ENCODE data around the gene CTSF.
A peak's percentile ranks its signal among the peaks of the same experiment; 100 is the strongest.

The CTSF gene

GRCh38 chr11:66556086-66556485 is 12.3 kb downstream of the CTSF start:
- H3K27me3 ChIP-seq (ENCODE audit: control insufficient read depth, insufficient read depth, low read length) = no peaks in the 10 kb centered on the region
- H3K27ac ChIP-seq (ENCODE audit: low read depth, low read length) = no peak overlapping the region
- no peak overlapping the region for H3K9ac ChIP-seq (ENCODE audit: low read depth, low read length)
- H3K4me3 ChIP-seq (ENCODE audit: low read depth, low read length) = no peak overlapping the region
- peaks cover 24% of the 10 kb centered on the region for H3K36me3 ChIP-seq (ENCODE audit: control insufficient read depth, insufficient read depth, low read length)
- no peaks in the 10 kb centered on the region for H3K9me3 ChIP-seq (ENCODE audit: control insufficient read depth, insufficient read depth, low read length)
- no peaks in the 10 kb centered on the region for H3K4me1 ChIP-seq (ENCODE audit: control insufficient read depth, insufficient read depth, low read length)

GRCh38 chr11:66555416-66555815 is 13.0 kb downstream of the CTSF start:
- no peak overlapping the region for H3K4me3 ChIP-seq (ENCODE audit: low read depth, low read length)
- H3K27ac ChIP-seq (ENCODE audit: low read depth, low read length) = no peak overlapping the region
- H3K27me3 ChIP-seq (ENCODE audit: control insufficient read depth, insufficient read depth, low read length) = no peaks in the 10 kb centered on the region
- peaks cover 17% of the 10 kb centered on the region for H3K36me3 ChIP-seq (ENCODE audit: control insufficient read depth, insufficient read depth, low read length)
- H3K9ac ChIP-seq (ENCODE audit: low read depth, low read length) = no peak overlapping the region
- H3K4me1 ChIP-seq (ENCODE audit: control insufficient read depth, insufficient read depth, low read length) = no peaks in the 10 kb centered on the region
- H3K9me3 ChIP-seq (ENCODE audit: control insufficient read depth, insufficient read depth, low read length) = no peaks in the 10 kb centered on the region

- H3K27ac ChIP-seq (ENCODE audit: low read depth, low read length) = no peak overlapping the region
- H3K9me3 ChIP-seq (ENCODE audit: control insufficient read depth, insufficient read depth, low read length) = no peaks in the 10 kb centered on the region
- no peak overlapping the region for H3K9ac ChIP-seq (ENCODE audit: low read depth, low read length)
- peaks cover 13% of the 10 kb centered on the region; the same call in 1 of the 2 replicates for H3K36me3 ChIP-seq (ENCODE audit: control insufficient read depth, insufficient read depth, low read length)
- H3K27me3 ChIP-seq (ENCODE audit: control insufficient read depth, insufficient read depth, low read length) = no peaks in the 10 kb centered on the region; the same call in 1 of the 2 replicates
- no peaks in the 10 kb centered on the region for H3K4me1 ChIP-seq (ENCODE audit: control insufficient read depth, insufficient read depth, low read length)
- H3K4me3 ChIP-seq (ENCODE audit: low read depth, low read length) = no peak overlapping the region
These were observed 13.8 kb downstream of the CTSF start for GRCh38 chr11:66554602-66555001.

DNA sequence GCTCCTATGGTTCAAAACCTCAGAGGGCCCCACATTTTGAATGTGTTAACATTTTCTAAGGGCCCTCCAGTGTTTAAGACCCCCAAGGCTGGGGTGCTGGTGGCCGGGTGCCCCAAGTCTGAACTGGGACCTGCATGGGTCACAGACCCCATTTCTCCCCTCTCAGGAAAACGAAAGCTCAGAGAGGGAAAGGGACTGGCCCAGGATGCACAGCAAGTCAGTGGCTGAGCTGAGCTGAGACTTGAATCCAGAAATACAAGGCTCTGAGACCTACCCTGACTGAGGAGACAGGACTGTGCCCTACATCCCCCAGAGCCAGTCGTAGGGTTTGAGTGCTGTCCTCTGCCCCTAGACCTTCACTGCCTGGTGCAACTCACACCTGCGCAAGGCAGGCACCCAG is 17.5 kb downstream of the CTSF start:
- Histone ChIP-seq H3K4me3 (ENCODE audit: low read depth, low read length) (no peak overlapping the region), H3K27me3 (ENCODE audit: control insufficient read depth, insufficient read depth, low read length) (no peaks in the 10 kb centered on the region; the same call in 1 of the 2 replicates), H3K4me1 (ENCODE audit: control insufficient read depth, insufficient read depth, low read length) (peaks cover 9% of the 10 kb centered on the region; the same call in 1 of the 2 replicates), H3K36me3 (ENCODE audit: control insufficient read depth, insufficient read depth, low read length) (no peaks in the 10 kb centered on the region; the same call in 1 of the 2 replicates), H3K27ac (ENCODE audit: low read depth, low read length) (no peak overlapping the region), H3K9me3 (ENCODE audit: control insufficient read depth, insufficient read depth, low read length) (no peaks in the 10 kb centered on the region), H3K9ac (ENCODE audit: low read depth, low read length) (no peak overlapping the region)

DNA sequence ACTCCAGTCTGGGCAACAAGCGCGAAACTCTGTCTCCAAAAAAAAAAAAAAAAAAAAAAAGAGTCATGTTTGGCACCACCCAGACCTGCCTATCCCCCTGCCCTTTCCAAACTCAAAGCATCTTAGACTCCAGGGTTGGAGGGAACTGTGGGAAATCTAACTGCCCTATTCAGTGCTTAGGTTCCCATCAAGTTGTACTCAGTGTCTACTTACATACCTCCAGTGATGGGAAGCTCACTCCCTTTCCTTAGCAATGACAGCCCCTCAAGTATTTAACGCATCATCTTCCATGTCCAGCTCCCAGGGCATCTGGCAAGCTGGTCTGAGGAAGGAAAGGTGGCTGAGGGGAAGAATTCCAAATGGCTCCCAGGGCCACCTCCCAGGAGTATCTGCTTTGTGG is 18.7 kb downstream of the CTSF start:
- H3K9ac ChIP-seq (ENCODE audit: low read depth, low read length) = no peak overlapping the region
- no peak overlapping the region for H3K27ac ChIP-seq (ENCODE audit: low read depth, low read length)
- no peaks in the 10 kb centered on the region; the same call in 1 of the 2 replicates for H3K27me3 ChIP-seq (ENCODE audit: control insufficient read depth, insufficient read depth, low read length)
- no peaks in the 10 kb centered on the region for H3K9me3 ChIP-seq (ENCODE audit: control insufficient read depth, insufficient read depth, low read length)
- H3K4me1 ChIP-seq (ENCODE audit: control insufficient read depth, insufficient read depth, low read length) = peaks cover 12% of the 10 kb centered on the region; the same call in 1 of the 2 replicates
- no peaks in the 10 kb centered on the region for H3K36me3 ChIP-seq (ENCODE audit: control insufficient read depth, insufficient read depth, low read length)
- no peak overlapping the region for H3K4me3 ChIP-seq (ENCODE audit: low read depth, low read length)

DNA sequence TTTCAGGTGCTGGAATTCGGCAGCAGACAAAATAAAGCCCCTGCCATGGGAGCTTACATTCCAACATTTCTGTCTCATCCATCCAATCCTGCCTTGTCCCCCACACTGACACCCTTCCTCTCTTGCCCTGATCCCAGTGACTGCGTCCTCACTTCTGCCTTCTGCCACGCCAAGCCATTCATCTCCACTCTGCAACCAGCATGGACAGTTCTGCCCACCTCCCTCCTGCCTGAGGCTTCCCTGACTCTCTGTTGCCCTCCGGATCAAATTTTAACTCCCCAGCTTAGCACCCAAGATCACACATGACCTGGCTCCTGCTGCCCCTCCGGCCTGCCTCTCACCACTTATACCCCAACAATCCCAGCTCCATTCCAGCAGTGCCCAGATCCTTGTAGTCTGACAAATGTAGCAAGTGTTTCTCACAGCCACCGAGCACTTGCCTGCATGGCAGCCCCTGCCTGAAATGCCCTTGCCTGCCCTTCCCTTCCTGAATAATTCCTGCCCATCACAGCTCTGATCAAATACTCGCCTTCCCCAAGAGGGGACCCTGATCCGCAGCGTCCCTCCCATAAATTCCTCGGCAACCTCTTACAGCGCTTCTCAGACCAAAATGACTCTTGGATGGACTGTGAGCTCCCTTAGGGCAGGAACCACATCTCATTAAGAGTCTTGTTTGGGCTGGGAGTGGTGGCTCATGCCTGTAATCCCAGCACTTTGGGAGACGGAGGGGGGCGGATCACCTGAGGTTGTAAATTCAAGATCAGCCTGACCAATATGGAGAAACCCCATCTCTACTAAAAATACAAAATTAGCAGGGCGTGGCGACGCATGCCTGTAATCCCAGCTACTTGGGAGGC is 19.4 kb downstream of the CTSF start:
- Histone ChIP-seq H3K9ac (ENCODE audit: low read depth, low read length) (no peak overlapping the region), H3K27me3 (ENCODE audit: control insufficient read depth, insufficient read depth, low read length) (no peaks in the 10 kb centered on the region; the same call in 1 of the 2 replicates), H3K36me3 (ENCODE audit: control insufficient read depth, insufficient read depth, low read length) (no peaks in the 10 kb centered on the region), H3K4me1 (ENCODE audit: control insufficient read depth, insufficient read depth, low read length) (peaks cover 12% of the 10 kb centered on the region; the same call in 1 of the 2 replicates), H3K9me3 (ENCODE audit: control insufficient read depth, insufficient read depth, low read length) (no peaks in the 10 kb centered on the region), H3K27ac (ENCODE audit: low read depth, low read length) (no peak overlapping the region), H3K4me3 (ENCODE audit: low read depth, low read length) (no peak overlapping the region)

DNA sequence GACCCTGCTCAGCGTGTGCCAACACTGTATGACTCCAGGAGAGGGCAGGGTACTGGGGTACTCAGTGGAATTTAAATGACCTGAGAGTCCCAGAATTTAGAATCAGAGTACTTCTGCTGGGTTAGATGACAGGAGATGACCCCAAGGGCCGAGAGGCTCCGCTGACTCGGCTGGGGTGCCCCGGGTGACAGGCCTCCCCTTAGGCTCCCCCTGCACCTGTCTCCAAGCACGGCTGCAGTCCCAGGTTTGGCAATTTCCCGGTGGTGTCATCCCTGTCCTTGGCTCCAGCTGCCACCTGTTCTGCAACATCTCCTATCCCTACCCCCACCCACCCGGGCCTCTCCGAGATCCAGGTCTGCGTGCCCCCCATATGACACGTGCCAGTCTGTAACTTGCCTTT is 20.4 kb downstream of the CTSF start:
- H3K27ac ChIP-seq (ENCODE audit: low read depth, low read length) = no peak overlapping the region
- no peaks in the 10 kb centered on the region for H3K9me3 ChIP-seq (ENCODE audit: control insufficient read depth, insufficient read depth, low read length)
- no peak overlapping the region for H3K9ac ChIP-seq (ENCODE audit: low read depth, low read length)
- peaks cover 18% of the 10 kb centered on the region; the same call in 1 of the 2 replicates for H3K4me1 ChIP-seq (ENCODE audit: control insufficient read depth, insufficient read depth, low read length)
- H3K27me3 ChIP-seq (ENCODE audit: control insufficient read depth, insufficient read depth, low read length) = no peaks in the 10 kb centered on the region; the same call in 1 of the 2 replicates
- no peaks in the 10 kb centered on the region for H3K36me3 ChIP-seq (ENCODE audit: control insufficient read depth, insufficient read depth, low read length)
- peak overlapping the region; percentile 71; the same call in 1 of the 2 replicates for H3K4me3 ChIP-seq (ENCODE audit: low read depth, low read length)

- Histone ChIP-seq H3K4me3 (ENCODE audit: low read depth, low read length) (peak overlapping the region; percentile 71; the same call in 1 of the 2 replicates), H3K4me1 (ENCODE audit: control insufficient read depth, insufficient read depth, low read length) (peaks cover 18% of the 10 kb centered on the region; the same call in 1 of the 2 replicates), H3K36me3 (ENCODE audit: control insufficient read depth, insufficient read depth, low read length) (no peaks in the 10 kb centered on the region), H3K27ac (ENCODE audit: low read depth, low read length) (no peak overlapping the region), H3K27me3 (ENCODE audit: control insufficient read depth, insufficient read depth, low read length) (no peaks in the 10 kb centered on the region; the same call in 1 of the 2 replicates), H3K9me3 (ENCODE audit: control insufficient read depth, insufficient read depth, low read length) (no peaks in the 10 kb centered on the region), H3K9ac (ENCODE audit: low read depth, low read length) (no peak overlapping the region)
These were observed 20.8 kb downstream of the CTSF start for GRCh38 chr11:66547662-66548009.

- Histone ChIP-seq H3K27me3 (ENCODE audit: control insufficient read depth, insufficient read depth, low read length) (no peaks in the 10 kb centered on the region; the same call in 1 of the 2 replicates), H3K27ac (ENCODE audit: low read depth, low read length) (peak overlapping the region; percentile 29), H3K4me1 (ENCODE audit: control insufficient read depth, insufficient read depth, low read length) (peaks cover 18% of the 10 kb centered on the region; the same call in 1 of the 2 replicates), H3K36me3 (ENCODE audit: control insufficient read depth, insufficient read depth, low read length) (no peaks in the 10 kb centered on the region), H3K9ac (ENCODE audit: low read depth, low read length) (no peak overlapping the region), H3K9me3 (ENCODE audit: control insufficient read depth, insufficient read depth, low read length) (no peaks in the 10 kb centered on the region), H3K4me3 (ENCODE audit: low read depth, low read length) (peak overlapping the region; percentile 71)
These were observed 21.3 kb downstream of the CTSF start for GRCh38 chr11:66546966-66547661.

- no peaks in the 10 kb centered on the region; the same call in 1 of the 2 replicates for H3K36me3 ChIP-seq (ENCODE audit: control insufficient read depth, insufficient read depth, low read length)
- peak within 1 kb of the TSS; percentile 59 for H3K27ac ChIP-seq (ENCODE audit: low read depth, low read length)
- peaks cover 18% of the 10 kb centered on the region; the same call in 1 of the 2 replicates for H3K4me1 ChIP-seq (ENCODE audit: control insufficient read depth, insufficient read depth, low read length)
- H3K9me3 ChIP-seq (ENCODE audit: control insufficient read depth, insufficient read depth, low read length) = no peaks in the 10 kb centered on the region
- peak within 1 kb of the TSS; percentile 71 for H3K4me3 ChIP-seq (ENCODE audit: low read depth, low read length)
- H3K27me3 ChIP-seq (ENCODE audit: control insufficient read depth, insufficient read depth, low read length) = no peaks in the 10 kb centered on the region; the same call in 1 of the 2 replicates
- H3K9ac ChIP-seq (ENCODE audit: low read depth, low read length) = peak within 1 kb of the TSS; percentile 39
These were observed 21.9 kb downstream of the CTSF start, which contains the start of gene ACTN3 for GRCh38 chr11:66546368-66546965. TSS of gene ACTN3 (plus strand) at chr11:66546903. CDS start at chr11:66546938, 35 bp downstream.

Measured in HUES48 (cell line).